Measurements from ENCODE around the gene ZNF665.
A peak's percentile ranks its signal among the peaks of the same experiment; 100 is the strongest.
"Not testable (repeated sequence)": the region's sequence is repeated elsewhere in the genome, so short reads cannot be mapped to it uniquely, and the experiment has no call there.

ZNF665 gene

DNA sequence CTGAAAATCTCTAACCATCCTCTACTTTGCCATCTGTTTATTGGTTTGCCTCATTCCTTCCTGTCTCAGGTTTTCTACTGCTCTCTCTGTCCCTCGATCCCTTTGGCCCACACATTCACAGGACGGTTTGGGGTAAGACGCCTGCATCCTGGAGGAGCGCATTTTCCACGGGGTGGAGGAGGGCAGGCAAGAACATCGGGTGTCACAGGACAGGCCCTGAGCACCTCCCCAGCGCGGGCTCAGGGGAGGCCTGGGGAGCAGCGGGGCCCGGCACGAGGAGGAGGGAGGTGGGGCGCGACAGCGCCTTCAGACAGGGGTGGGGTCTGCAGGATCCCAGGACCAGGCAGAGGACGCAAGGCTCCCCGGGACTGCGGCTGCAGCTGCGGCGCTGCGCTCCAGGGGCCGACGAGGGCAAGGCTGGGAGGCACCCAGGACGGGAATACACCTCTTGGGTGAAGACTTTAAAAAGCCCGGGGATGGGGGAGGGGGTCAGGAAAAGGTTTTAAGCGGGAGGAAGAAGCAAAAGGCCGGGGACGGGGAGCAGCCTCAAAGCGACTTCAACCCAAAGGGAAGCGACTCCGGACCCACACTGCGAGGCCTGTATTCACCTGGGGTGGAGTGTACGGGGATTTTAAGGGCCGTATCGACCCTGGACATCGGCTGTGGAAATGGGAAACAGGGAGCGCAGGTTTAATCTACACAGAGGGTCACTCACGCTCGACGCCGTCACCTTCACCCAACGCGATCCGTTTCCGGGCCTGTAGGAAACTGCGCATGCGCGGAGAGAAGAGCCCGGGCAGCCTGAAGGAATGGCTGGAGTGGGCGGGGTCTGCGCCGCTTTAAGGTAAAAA, 60.8 kb downstream of the ZNF665 start, which contains the start of gene ZNF415:
ZNF415 (minus strand) TSS at position 770 of the 851 bp plus-strand sequence. CDS start 10,234 bp downstream, outside the sequence.
- Histone ChIP-seq H3K27me3 (ENCODE audit: insufficient read depth, low read length) (no peaks in the 10 kb centered on the region), H3K4me1 (ENCODE audit: insufficient read depth, low read length) (peaks cover 12% of the 10 kb centered on the region), H2AFZ (ENCODE audit: low read depth, low read length) (peak within 1 kb of the TSS; percentile 99), H3K4me3 (ENCODE audit: low read length) (peak within 1 kb of the TSS; percentile 70), H3K9me3 (ENCODE audit: low read length) (peaks cover 6% of the 10 kb centered on the region), H3K36me3 (ENCODE audit: insufficient read depth, low read length) (no peaks in the 10 kb centered on the region)

DNA sequence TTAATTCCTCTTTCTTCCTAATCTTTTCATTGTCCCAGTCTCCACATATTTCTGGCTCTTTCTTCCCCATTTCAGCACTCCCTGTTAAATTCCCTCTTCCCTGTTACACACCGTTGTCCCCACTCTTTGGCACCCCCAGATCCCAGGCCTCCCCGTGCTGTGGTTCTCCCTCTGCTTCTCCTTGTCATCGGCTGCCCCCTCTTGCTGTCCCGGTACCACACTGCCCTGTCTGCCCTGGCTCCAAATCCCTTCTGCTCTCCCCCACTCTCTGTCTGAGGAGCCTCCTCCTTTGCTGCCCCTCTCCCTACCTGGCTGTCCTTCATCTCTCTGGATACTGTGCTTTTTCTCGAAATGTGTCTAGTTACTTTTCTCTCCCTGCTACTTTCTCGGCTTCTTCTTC, 61.4 kb downstream of the ZNF665 start:
- Histone ChIP-seq H3K4me3 (ENCODE audit: low read length) (peak overlapping the region; percentile 70), H3K4me1 (ENCODE audit: insufficient read depth, low read length) (peaks cover 12% of the 10 kb centered on the region)

DNA sequence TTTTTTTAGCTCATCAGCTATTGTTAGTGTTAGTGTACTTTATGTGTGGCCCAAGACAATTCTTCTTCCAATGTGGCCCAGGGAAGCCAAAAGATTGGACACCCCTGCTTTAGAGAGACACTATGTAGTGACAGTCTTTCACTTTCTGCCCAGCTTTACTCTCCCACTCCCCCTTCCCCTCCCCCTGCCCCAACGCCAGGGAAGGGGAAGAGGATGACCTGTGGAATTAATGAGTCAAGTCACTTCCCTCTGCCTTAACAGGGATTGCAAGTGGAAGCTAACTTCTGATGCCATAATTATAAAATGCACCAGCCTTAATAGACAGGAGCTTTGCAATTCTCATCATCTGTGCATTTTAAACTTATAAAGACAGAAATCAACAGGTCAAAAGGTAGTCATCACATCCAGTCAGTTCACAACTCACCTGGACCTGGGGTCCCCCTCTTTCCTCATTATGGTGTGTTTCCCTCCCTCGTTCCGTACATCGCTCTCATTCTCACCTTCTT, 62.0 kb downstream of the ZNF665 start:
- H3K9me3 ChIP-seq (ENCODE audit: low read length) = peaks cover 4% of the 10 kb centered on the region
- H3K4me1 ChIP-seq (ENCODE audit: insufficient read depth, low read length) = peaks cover 12% of the 10 kb centered on the region
- no peak overlapping the region for H3K4me3 ChIP-seq (ENCODE audit: low read length)
- no peak overlapping the region for H2AFZ ChIP-seq (ENCODE audit: low read depth, low read length)
- no peaks in the 10 kb centered on the region for H3K27me3 ChIP-seq (ENCODE audit: insufficient read depth, low read length)
- no peaks in the 10 kb centered on the region for H3K36me3 ChIP-seq (ENCODE audit: insufficient read depth, low read length)

More for the DNA sequence above, 61.4 kb downstream of the ZNF665 start:
- Histone ChIP-seq H3K9me3 (ENCODE audit: low read length) (peaks cover 4% of the 10 kb centered on the region), H2AFZ (ENCODE audit: low read depth, low read length) (no peak overlapping the region), H3K27me3 (ENCODE audit: insufficient read depth, low read length) (no peaks in the 10 kb centered on the region), H3K36me3 (ENCODE audit: insufficient read depth, low read length) (no peaks in the 10 kb centered on the region)

DNA sequence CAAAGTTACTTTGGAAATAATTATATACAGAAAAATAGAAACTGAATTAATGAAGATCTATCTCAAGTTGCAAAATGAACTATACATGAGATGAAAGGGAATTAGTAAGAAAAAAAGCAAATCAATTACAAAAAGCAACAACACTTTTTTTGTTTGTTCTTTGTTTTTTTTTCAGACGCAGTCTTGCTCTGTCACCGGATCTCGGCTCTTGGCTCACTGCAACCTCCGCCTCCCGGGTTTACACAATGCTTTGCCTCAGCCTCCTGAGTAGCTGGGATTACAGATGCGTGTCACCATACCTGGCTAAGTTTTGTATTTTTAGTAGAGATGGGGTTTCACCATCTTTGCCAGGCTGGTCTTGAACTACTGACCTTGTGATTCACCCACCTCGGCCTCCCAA, 62.7 kb downstream of the ZNF665 start:
- Histone ChIP-seq H3K4me1 (ENCODE audit: insufficient read depth, low read length) (peaks cover 12% of the 10 kb centered on the region), H3K27me3 (ENCODE audit: insufficient read depth, low read length) (no peaks in the 10 kb centered on the region), H3K4me3 (ENCODE audit: low read length) (no peak overlapping the region), H2AFZ (ENCODE audit: low read depth, low read length) (no peak overlapping the region), H3K36me3 (ENCODE audit: insufficient read depth, low read length) (no peaks in the 10 kb centered on the region), H3K9me3 (ENCODE audit: low read length) (peaks cover 4% of the 10 kb centered on the region)

DNA sequence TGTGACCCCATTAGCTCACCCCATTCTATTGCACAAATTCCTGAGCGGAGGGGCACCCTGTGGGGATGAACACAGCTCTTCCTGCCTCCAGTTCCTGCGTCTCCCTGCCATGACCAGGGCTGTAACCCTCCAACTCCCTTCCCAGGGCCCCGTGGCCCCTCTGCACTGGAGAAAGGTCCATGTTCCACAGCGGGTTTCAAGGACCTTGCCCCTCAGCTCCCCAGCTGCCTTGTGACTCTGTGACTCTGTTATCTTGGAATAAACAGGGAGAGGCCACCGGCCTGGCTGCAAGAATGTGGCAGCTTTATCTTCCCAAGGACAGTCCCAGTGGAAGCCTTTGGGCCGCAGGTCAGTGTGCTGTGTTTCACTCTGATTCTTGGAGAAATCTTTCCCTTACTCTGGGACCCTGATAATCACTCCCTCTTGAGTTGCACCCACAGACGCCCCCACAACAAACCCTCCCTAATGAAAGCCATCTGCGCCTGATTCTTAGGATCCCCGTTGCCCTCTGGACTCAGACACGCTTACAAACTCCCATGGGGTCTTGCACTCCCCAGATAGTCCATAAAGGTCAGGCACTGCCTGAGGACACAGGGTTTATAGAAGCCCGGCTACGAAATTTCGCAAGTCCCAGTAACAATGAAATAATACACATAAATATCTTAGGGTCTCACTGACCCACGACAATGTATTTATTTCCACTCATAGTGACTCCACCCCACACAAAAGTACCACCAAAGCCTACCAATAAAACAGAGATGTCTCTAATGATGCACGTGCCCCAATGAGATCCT, 66.2 kb downstream of the ZNF665 start:
- not testable (repeated sequence) for H3K36me3 ChIP-seq (ENCODE audit: insufficient read depth, low read length); H3K27me3 ChIP-seq (ENCODE audit: insufficient read depth, low read length); H3K4me3 ChIP-seq (ENCODE audit: low read length); H2AFZ ChIP-seq (ENCODE audit: low read depth, low read length); H3K4me1 ChIP-seq (ENCODE audit: insufficient read depth, low read length)
- H3K9me3 ChIP-seq (ENCODE audit: low read length) = peaks cover 11% of the 10 kb centered on the region

DNA sequence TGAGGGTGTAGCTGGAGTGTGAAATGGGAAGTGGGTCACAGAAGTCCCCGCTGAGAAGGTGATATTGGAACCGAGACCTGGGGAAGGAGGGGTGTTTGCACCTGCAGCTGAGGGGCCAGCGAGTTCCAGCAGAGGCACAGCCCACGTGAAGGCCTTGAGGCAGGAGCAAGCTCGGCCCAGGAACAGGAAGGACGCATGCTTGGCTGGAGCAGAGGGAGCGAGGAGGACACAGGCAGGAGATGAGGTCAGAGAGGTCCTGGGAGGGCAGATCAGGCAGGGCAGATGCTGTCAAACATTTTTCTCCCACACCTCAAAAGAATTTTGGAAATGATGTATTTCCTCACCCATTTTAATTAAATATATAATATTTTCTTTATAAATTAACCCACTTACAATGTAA, 69.8 kb downstream of the ZNF665 start:
- no peaks in the 10 kb centered on the region for H3K4me1 ChIP-seq (ENCODE audit: insufficient read depth, low read length)
- no peak overlapping the region for H2AFZ ChIP-seq (ENCODE audit: low read depth, low read length)
- no peak overlapping the region for H3K4me3 ChIP-seq (ENCODE audit: low read length)
- peaks cover 9% of the 10 kb centered on the region for H3K9me3 ChIP-seq (ENCODE audit: low read length)
- H3K27me3 ChIP-seq (ENCODE audit: insufficient read depth, low read length) = no peaks in the 10 kb centered on the region
- peaks cover 4% of the 10 kb centered on the region for H3K36me3 ChIP-seq (ENCODE audit: insufficient read depth, low read length)
